Measurements from ENCODE around the gene HNRNPD.
"Not testable (repeated sequence)": the region's sequence is repeated elsewhere in the genome, so short reads cannot be mapped to it uniquely, and the experiment has no call there.

- not testable (repeated sequence) for TF ChIP-seq POLR2AphosphoS5 (IDR thresholded peaks at IDR 0.05; ENCODE audit: insufficient read depth in 1 of 2, low read depth in 1 of 2)
- TF ChIP-seq, protein P1, sequence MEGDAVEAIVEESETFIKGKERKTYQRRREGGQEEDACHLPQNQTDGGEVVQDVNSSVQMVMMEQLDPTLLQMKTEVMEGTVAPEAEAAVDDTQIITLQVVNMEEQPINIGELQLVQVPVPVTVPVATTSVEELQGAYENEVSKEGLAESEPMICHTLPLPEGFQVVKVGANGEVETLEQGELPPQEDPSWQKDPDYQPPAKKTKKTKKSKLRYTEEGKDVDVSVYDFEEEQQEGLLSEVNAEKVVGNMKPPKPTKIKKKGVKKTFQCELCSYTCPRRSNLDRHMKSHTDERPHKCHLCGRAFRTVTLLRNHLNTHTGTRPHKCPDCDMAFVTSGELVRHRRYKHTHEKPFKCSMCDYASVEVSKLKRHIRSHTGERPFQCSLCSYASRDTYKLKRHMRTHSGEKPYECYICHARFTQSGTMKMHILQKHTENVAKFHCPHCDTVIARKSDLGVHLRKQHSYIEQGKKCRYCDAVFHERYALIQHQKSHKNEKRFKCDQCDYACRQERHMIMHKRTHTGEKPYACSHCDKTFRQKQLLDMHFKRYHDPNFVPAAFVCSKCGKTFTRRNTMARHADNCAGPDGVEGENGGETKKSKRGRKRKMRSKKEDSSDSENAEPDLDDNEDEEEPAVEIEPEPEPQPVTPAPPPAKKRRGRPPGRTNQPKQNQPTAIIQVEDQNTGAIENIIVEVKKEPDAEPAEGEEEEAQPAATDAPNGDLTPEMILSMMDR (IDR thresholded peaks at IDR 0.05) = not testable (repeated sequence)
Observed at GRCh38 chr4:82386312-82386711, 12.5 kb upstream of the HNRNPD start.
